NCI-H2081 treated with DMSO at 0.1 percent for 48 hours (cell line): Measurements from ENCODE around the gene SPO11.

ENCODE experiments used
- DNase-seq: peaks from one replicate; lab custom pipeline; 2025; lab: John Stamatoyannopoulos, UW

The SPO11 gene

GRCh38 chr20:57391439-57392301 is 62.1 kb downstream of the SPO11 start:
- DNase-seq: no peak

GRCh38 chr20:57392512-57393271 is 63.1 kb downstream of the SPO11 start:
- no peak for DNase-seq
